IMR-90 (cell line): Measurements from ENCODE around the gene EFEMP1. TPM values are rescaled to one million over a fixed set of nuclear protein-coding genes. Genes with fewer than 3 reads are reported as not detected.

Experiments
- ATAC-seq: fragments of 200-7000 bp; cut with Tn5 transposase; 2 replicates; pipeline ENCODE4 v1.9.1; 2020; ENCODE audit warnings: low read depth, mild to moderate bottlenecking, moderate library complexity
- BruUV-seq: library from RNA; stranded (reverse); fragments of 400-500 nt; replicated peaks from 2 replicates; lab custom pipeline; 2021; lab: Mats Ljungman, UMichigan
- CTCF ChIA-PET: fragments of 300-600 bp; formaldehyde crosslinking; extraction: SDS; loops from one replicate; lab custom pipeline; 2021; ENCODE audit warnings: antibody characterized with exemption; lab: Yijun Ruan, JAX
- POLR2A ChIA-PET: fragments of 300-600 bp; sonication (Branson Sonifier 250); formaldehyde crosslinking; loops from one replicate; lab custom pipeline; 2022; ENCODE audit warnings: antibody characterized with exemption; ENCODE audit not compliant: unreplicated experiment; lab: Charles Lee
- DNase-seq: peaks from one replicate; pipeline ENCODE4 v3.0.0; 2013
- H2AFZ ChIP-seq: replicated peaks from 2 replicates; pipeline ENCODE3; 2013; ENCODE audit warnings: low read length, mild to moderate bottlenecking; ENCODE audit not compliant: poor library complexity
- H2AK5ac ChIP-seq: 2 replicates; pipeline ENCODE4 v1.6.1; 2013; ENCODE audit warnings: low read depth, low read length, inconsistent platforms
- H2AK9ac ChIP-seq: replicated peaks from 2 replicates; pipeline ENCODE3; 2013; ENCODE audit warnings: mild to moderate bottlenecking, low read depth, low read length, moderate library complexity; ENCODE audit not compliant: poor library complexity
- H2BK120ac ChIP-seq: 2 replicates; pipeline ENCODE4 v1.6.1; 2013; ENCODE audit warnings: low read depth, low read length, inconsistent platforms
- H2BK15ac ChIP-seq: 3 replicates; pipeline ENCODE4 v1.6.1; 2013; ENCODE audit warnings: low read depth, low read length, inconsistent platforms
- H2BK20ac ChIP-seq: 2 replicates; pipeline ENCODE4 v1.6.1; 2013; ENCODE audit warnings: low read depth, mild to moderate bottlenecking, inconsistent platforms, low read length, moderate library complexity
- H2BK5ac ChIP-seq: 2 replicates; pipeline ENCODE4 v1.6.1; 2013; ENCODE audit warnings: mild to moderate bottlenecking, low read depth, low read length, inconsistent platforms; ENCODE audit not compliant: poor library complexity, severe bottlenecking
- H3K14ac ChIP-seq: replicated peaks from 2 replicates; pipeline ENCODE4 v1.6.1; 2013; ENCODE audit warnings: low read depth, low read length, inconsistent platforms
- H3K18ac ChIP-seq: 2 replicates; pipeline ENCODE4 v1.6.1; 2013; ENCODE audit warnings: low read depth, low read length, control low read depth
- H3K23ac ChIP-seq: 2 replicates; pipeline ENCODE4 v1.6.1; 2013; ENCODE audit warnings: low read depth, low read length, inconsistent platforms
- H3K27ac ChIP-seq: 2 replicates; pipeline ENCODE4 v1.5.1; 2013; ENCODE audit warnings: mild to moderate bottlenecking, control low read depth, low read length; ENCODE audit not compliant: insufficient read depth
- H3K27me3 ChIP-seq: 2 replicates; pipeline ENCODE4 v1.6.1; 2013; ENCODE audit warnings: low read length; ENCODE audit not compliant: control insufficient read depth, insufficient read depth
- H3K36me3 ChIP-seq: 2 replicates; pipeline ENCODE4 v1.6.1; 2013; ENCODE audit warnings: low read length, mixed read lengths; ENCODE audit not compliant: control insufficient read depth, insufficient read depth
- H3K4ac ChIP-seq: 2 replicates; pipeline ENCODE4 v1.6.1; 2013; ENCODE audit warnings: low read depth, low read length, inconsistent platforms
- H3K4me1 ChIP-seq: 2 replicates; pipeline ENCODE4 v1.6.1; 2013; ENCODE audit warnings: low read length, mixed read lengths; ENCODE audit not compliant: control insufficient read depth, insufficient read depth
- H3K4me2 ChIP-seq: 2 replicates; pipeline ENCODE4 v1.6.1; 2013; ENCODE audit warnings: low read depth, mild to moderate bottlenecking, control low read depth, low read length, moderate library complexity
- H3K4me3 ChIP-seq: 2 replicates; pipeline ENCODE4 v1.5.1; 2013; ENCODE audit warnings: low read depth, mild to moderate bottlenecking, control low read depth, low read length, moderate library complexity; ENCODE audit not compliant: insufficient read depth
- H3K56ac ChIP-seq: 2 replicates; pipeline ENCODE4 v1.6.1; 2013; ENCODE audit warnings: low read length, inconsistent platforms; ENCODE audit not compliant: insufficient read depth; ENCODE audit errors: extremely low read depth
- H3K79me1 ChIP-seq, 2 experiments: 2 replicates each; pipeline ENCODE4 v1.6.1; 2013; ENCODE audit warnings: low read length in 2 of 2, inconsistent platforms in 1 of 2, low read depth in 1 of 2
- H3K9ac ChIP-seq: 2 replicates; pipeline ENCODE4 v1.6.1; 2013; ENCODE audit warnings: low read depth, low read length, control low read depth
- H3K9me1 ChIP-seq: 2 replicates; pipeline ENCODE4 v1.6.1; 2013; ENCODE audit warnings: low read length, inconsistent platforms; ENCODE audit not compliant: insufficient read depth
- H3K9me3 ChIP-seq: 2 replicates; pipeline ENCODE4 v1.6.1; 2013; ENCODE audit warnings: low read length; ENCODE audit not compliant: control insufficient read depth, insufficient read depth
- H4K20me1 ChIP-seq: 2 replicates; pipeline ENCODE4 v1.6.1; 2013; ENCODE audit warnings: low read length, inconsistent platforms; ENCODE audit not compliant: insufficient read depth
- H4K5ac ChIP-seq: 2 replicates; pipeline ENCODE4 v1.6.1; 2013; ENCODE audit warnings: mild to moderate bottlenecking, low read depth, low read length, control low read depth
- H4K8ac ChIP-seq, 2 experiments: 2 replicates each; pipeline ENCODE4 v1.6.1; 2013; ENCODE audit warnings: low read depth in 2 of 2, low read length in 2 of 2, control low read depth in 1 of 2, inconsistent platforms in 1 of 2
- H4K91ac ChIP-seq: 2 replicates; pipeline ENCODE4 v1.6.1; 2013; ENCODE audit warnings: low read depth, low read length, inconsistent platforms; ENCODE audit not compliant: insufficient read depth
- BHLHE40 ChIP-seq: fragments of 150-350 bp; IDR thresholded peaks from 2 replicates; pipeline ENCODE4 v1.6.1; 2016; ENCODE audit warnings: mild to moderate bottlenecking, low read depth, low read length
- CEBPB ChIP-seq: IDR thresholded peaks from 2 replicates; pipeline ENCODE4 v1.6.1; 2012; ENCODE audit warnings: low read depth, low read length, improper control_type of control experiment
- CHD1 ChIP-seq: IDR thresholded peaks from 2 replicates; pipeline ENCODE4 v1.6.1; 2012; ENCODE audit warnings: low read depth, low read length, improper control_type of control experiment
- CTCF ChIP-seq: conservative IDR thresholded peaks from 2 replicates; pipeline ENCODE4 v1.5.1; 2012; ENCODE audit warnings: mild to moderate bottlenecking, low read depth, low read length, improper control_type of control experiment
- ELK1 ChIP-seq: fragments of 150-350 bp; IDR thresholded peaks from 2 replicates; pipeline ENCODE4 v1.6.1; 2016; ENCODE audit warnings: low read depth, mild to moderate bottlenecking, low read length, moderate library complexity, borderline replicate concordance
- FOS ChIP-seq: fragments of 150-350 bp; IDR thresholded peaks from 2 replicates; pipeline ENCODE4 v1.6.1; 2016; ENCODE audit warnings: low read depth, low read length
- MAFK ChIP-seq: IDR thresholded peaks from 2 replicates; pipeline ENCODE4 v1.6.1; 2012; ENCODE audit warnings: low read depth, low read length, improper control_type of control experiment
- MAZ ChIP-seq: IDR thresholded peaks from 2 replicates; pipeline ENCODE4 v1.6.1; 2012; ENCODE audit warnings: low read depth, mild to moderate bottlenecking, low read length, improper control_type of control experiment, moderate library complexity, borderline replicate concordance
- MXI1 ChIP-seq: IDR thresholded peaks from 2 replicates; pipeline ENCODE4 v1.6.1; 2012; ENCODE audit warnings: low read depth, mild to moderate bottlenecking, low read length, moderate library complexity, borderline replicate concordance
- NFE2L2 ChIP-seq: fragments of 150-350 bp; IDR thresholded peaks from 2 replicates; pipeline ENCODE4 v1.6.1; 2016; ENCODE audit warnings: low read depth, mild to moderate bottlenecking, low read length
- POLR2A ChIP-seq: IDR thresholded peaks from 2 replicates; pipeline ENCODE4 v1.6.1; 2012; ENCODE audit warnings: mild to moderate bottlenecking, low read depth, low read length
- RAD21 ChIP-seq: IDR thresholded peaks from 2 replicates; pipeline ENCODE4 v1.6.1; 2012; ENCODE audit warnings: low read length, improper control_type of control experiment
- RCOR1 ChIP-seq: IDR thresholded peaks from 2 replicates; pipeline ENCODE4 v1.6.1; 2012; ENCODE audit warnings: mild to moderate bottlenecking, low read length, improper control_type of control experiment; ENCODE audit not compliant: insufficient replicate concordance
- RFX5 ChIP-seq: IDR thresholded peaks from 2 replicates; pipeline ENCODE4 v1.8.0; 2012; ENCODE audit warnings: low read depth, mild to moderate bottlenecking, low read length, moderate library complexity
- SMC3 ChIP-seq: fragments of 150-350 bp; IDR thresholded peaks from 2 replicates; pipeline ENCODE4 v1.6.1; 2016; ENCODE audit warnings: low read depth, mild to moderate bottlenecking, antibody characterized with exemption, low read length, moderate library complexity
- USF2 ChIP-seq: fragments of 150-350 bp; IDR thresholded peaks from 2 replicates; pipeline ENCODE4 v1.6.1; 2017; ENCODE audit warnings: mild to moderate bottlenecking, antibody characterized with exemption, low read length, low read depth
- WGBS, 2 experiments: methylation state at CpG; one replicate each; pipeline versions ENCODE4 v1.1.5 to v1.1.7; 2013; ENCODE audit warnings: missing lambda C conversion rate in 2 of 2; ENCODE audit not compliant: insufficient read length in 1 of 2; ENCODE audit errors: extremely low coverage in 2 of 2; 5-methylcytosine and 5-hydroxymethylcytosine counted together
- dilution Hi-C: fragments of 300-500 bp; cut with HindIII; formaldehyde crosslinking; loops from one replicate; pipeline ENCODE4 v1.14.3; 2018; ENCODE audit warnings: low sequenced_read_pairs; ENCODE audit not compliant: unreplicated experiment
- in situ Hi-C: fragments of 300-500 bp; cut with MboI; formaldehyde crosslinking; loops from 3 replicates; pipeline ENCODE4 v1.14.3; 2019; ENCODE audit warnings: low sequenced_read_pairs, inconsistent platforms, mixed read lengths
- intact Hi-C: fragments of 100-400 bp; cut with micrococcal nuclease; formaldehyde crosslinking; loops from 2 replicates; pipeline ENCODE4 v1.10.0; 2022
- polyA plus RNA-seq, 3 experiments: library from polyadenylated mRNA; depleted of rRNA; stranded (reverse); fragments of >200 nt; gene quantifications; 2 replicates each; pipeline ENCODE4 v1.2.3, GENCODE V29; 2012; ENCODE audit warnings: low replicate concordance in 1 of 3
- total RNA-seq: library from RNA; depleted of rRNA; stranded (reverse); fragments of >200 nt; gene quantifications from 2 replicates; pipeline ENCODE4 v1.2.3, GENCODE V29; 2012

The EFEMP1 gene
- total and polyA plus RNA-seq, 2 of the 4 experiments (the other 2 are of a cell fraction): 214 to 219 TPM

GRCh38 chr2:55843994-55844345 is 79.6 kb downstream of the EFEMP1 start:
- ATAC-seq (no peak), DNase-seq (no peak)
- Histone ChIP-seq H2BK20ac (peak overlapping the region; percentile 89), H3K27ac (peak overlapping the region; percentile 41; the same call in 1 of the 2 replicates), H2AK9ac (no peak overlapping the region), H3K4me3 (no peak overlapping the region), H3K36me3 (no peaks in the 10 kb centered on the region), H4K20me1 (no peaks in the 10 kb centered on the region), H3K79me1 (no peaks in the 10 kb centered on the region), H2AK5ac (peak overlapping the region; percentile 9; the same call in 1 of the 2 replicates), H3K23ac (peak overlapping the region; percentile 25; the same call in 1 of the 2 replicates), H3K14ac (peak overlapping the region; percentile 64), H2BK120ac (peak overlapping the region; percentile 93), H3K4me1 (peaks cover 27% of the 10 kb centered on the region), H4K5ac (peak overlapping the region; percentile 62), H3K18ac (peak overlapping the region; percentile 58), H3K56ac (peak overlapping the region; percentile 41; the same call in 1 of the 2 replicates), H3K27me3 (no peaks in the 10 kb centered on the region), H3K9me3 (no peaks in the 10 kb centered on the region), H3K9me1 (peaks cover 6% of the 10 kb centered on the region), H3K4ac (peak overlapping the region; percentile 53; the same call in 1 of the 2 replicates), H2AFZ (no peak overlapping the region), H4K8ac (peak overlapping the region; percentile 33 to 73), H3K9ac (no peak overlapping the region), H4K91ac (peak overlapping the region; percentile 72), H2BK5ac (peak overlapping the region; percentile 95), H2BK15ac (peak overlapping the region; percentile 33; the same call in 1 of the 3 replicates), H3K4me2 (no peak overlapping the region)
- ChIA-PET CTCF (interaction anchor here (1.3 kb wide), 1 partner anchor 72 kb away, joined by 5 read pairs; no protein-coding TSS in a partner anchor), POLR2A (no interaction called here)
- BruUV-seq: no TSS peak
- in situ Hi-C loops: no loop called here
- WGBS, 2 experiments: no CpG with 5 or more reads among the region's 1 CpG
- dilution Hi-C loops: no loop called here
- intact Hi-C loops: loop anchor here (1.0 to 2.0 kb wide), 2 partner anchors 18 to 73 kb away; no protein-coding TSS in a partner anchor
- no peak for TF ChIP-seq FOS
- TF ChIP-seq MAFK: no peak
- no peak for TF ChIP-seq RCOR1
- no peak for TF ChIP-seq POLR2A
- TF ChIP-seq USF2: no peak
- TF ChIP-seq RFX5: no peak
- TF ChIP-seq NFE2L2: no peak
- TF ChIP-seq MXI1: no peak
- no peak for TF ChIP-seq BHLHE40
- TF ChIP-seq CHD1: no peak
- no peak for TF ChIP-seq SMC3
- no peak for TF ChIP-seq MAZ
- no peak for TF ChIP-seq CEBPB
- no peak for TF ChIP-seq CTCF
- TF ChIP-seq ELK1: no peak
- no peak for TF ChIP-seq RAD21
